HG02884 (cell line): ENCODE results near the gene CCT6A.
"Not testable (repeated sequence)": the region's sequence is repeated elsewhere in the genome, so short reads cannot be mapped to it uniquely, and the experiment has no call there.

Source experiments
- ATAC-seq: cut with Tn5 transposase; IDR thresholded peaks from one replicate; pipeline ENCODE4 v1.9.1; 2021; ENCODE audit warnings: mild to moderate bottlenecking, moderate library complexity; ENCODE audit not compliant: unreplicated experiment

CCT6A gene

GRCh38 chr7:56097700-56098099 is 46.1 kb downstream of the CCT6A start:
- ATAC-seq, result no peak

DNA sequence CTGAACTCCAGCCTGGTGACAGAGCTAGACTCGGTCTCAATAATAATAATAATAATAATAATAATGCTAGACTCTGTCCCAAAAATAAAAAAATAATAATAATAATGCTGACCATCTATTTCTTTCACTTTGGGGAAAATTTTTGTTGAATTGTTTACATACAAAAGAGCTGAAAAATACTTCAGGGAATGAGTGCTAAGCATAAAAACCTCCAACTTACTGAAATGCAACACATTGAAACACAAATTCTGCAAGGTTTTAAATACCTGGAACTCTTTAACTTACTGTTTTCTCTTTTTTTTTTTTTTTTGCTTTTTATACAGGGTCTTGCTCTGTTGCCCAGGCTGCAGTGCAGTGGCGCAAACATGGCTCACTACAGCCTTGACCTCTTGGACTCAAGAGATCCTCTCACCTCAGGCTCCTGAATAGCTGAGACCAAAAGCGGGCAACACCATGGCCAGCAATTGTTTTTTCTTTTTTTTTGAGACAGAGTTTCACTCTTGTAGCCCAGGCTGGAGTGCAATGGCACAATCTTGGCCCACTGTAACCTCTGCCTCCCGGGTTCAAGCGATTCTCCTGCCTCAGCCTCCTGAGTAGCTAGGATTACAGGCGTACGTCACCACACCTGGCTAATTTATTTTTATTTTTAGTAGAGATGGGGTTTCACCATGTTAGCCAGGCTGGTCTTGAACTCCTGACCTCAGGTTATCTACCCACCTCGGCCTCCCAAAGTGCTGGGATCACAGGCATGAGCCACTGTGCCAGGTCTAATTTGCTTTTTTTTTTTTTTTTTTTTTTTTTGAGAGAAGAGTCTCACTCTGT is 46.8 kb downstream of the CCT6A start:
- ATAC-seq, result not testable (repeated sequence)

DNA sequence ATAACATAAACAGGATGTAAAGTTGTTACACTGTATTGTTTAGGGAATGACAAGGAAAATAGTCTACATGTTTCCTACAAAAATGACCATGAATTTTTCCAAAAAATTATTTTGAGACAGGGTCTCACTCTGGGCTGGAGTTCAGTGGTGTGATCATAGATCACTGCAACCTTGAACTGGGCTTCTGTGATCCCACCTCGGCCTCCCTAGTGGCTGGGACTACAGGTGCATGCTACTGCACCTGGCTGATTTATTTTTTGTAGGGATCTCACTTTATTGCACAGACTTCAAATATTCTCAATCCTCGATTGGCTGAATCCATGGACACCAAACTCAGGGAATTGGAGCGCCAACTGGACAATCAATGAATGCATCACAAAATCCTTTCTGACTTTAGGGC is 48.1 kb downstream of the CCT6A start:
- no peak for ATAC-seq

GRCh38 chr7:56104138-56104537 is 52.6 kb downstream of the CCT6A start:
- not testable (repeated sequence) for ATAC-seq

GRCh38 chr7:56105508-56105907 is 53.9 kb downstream of the CCT6A start:
- ATAC-seq, result peak; percentile 28

- ATAC-seq, result peak; percentile 99
Observed at GRCh38 chr7:56106108-56107073, 54.8 kb downstream of the CCT6A start, which contains the start of gene CHCHD2. TSS of gene CHCHD2 (minus strand) at chr7:56106476. CDS start at chr7:56106413, 63 bp downstream.

GRCh38 chr7:56107954-56108258 is 56.3 kb downstream of the CCT6A start:
- no peak for ATAC-seq

GRCh38 chr7:56110611-56111010 is 59.0 kb downstream of the CCT6A start:
- no peak for ATAC-seq

DNA sequence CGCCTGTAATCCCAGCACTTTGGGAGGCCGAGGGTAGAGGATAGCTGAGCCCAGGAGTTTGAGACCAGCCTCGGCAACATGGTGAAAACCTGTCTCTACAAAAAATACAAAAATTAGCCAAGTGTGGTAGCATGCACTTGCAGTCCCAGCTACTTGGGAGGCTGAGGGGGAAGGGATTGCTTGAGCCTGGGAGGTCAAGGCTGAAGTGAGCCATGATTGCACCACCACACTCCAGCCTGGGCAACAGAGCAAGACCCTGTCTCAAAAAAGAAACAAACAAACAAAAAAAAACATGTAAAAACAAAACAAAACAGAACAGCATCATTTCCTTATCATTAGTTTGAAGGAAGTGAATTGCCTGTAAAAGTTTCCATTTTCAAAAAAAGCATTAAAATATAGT is 60.7 kb downstream of the CCT6A start:
- ATAC-seq, result not testable (repeated sequence)
